GM12864 (cell line): Measurements from ENCODE around the gene PNPLA2.
A peak's percentile ranks its signal among the peaks of the same experiment; 100 is the strongest.

Experiments
- DNase-seq: peaks from one replicate; pipeline ENCODE4 v3.0.0-alpha.2; 2011; ENCODE audit warnings: low read depth
- H3K4me3 ChIP-seq: 2 replicates; pipeline ENCODE4 v1.5.1; 2011; ENCODE audit warnings: mild to moderate bottlenecking, low read depth, low read length, control low read depth
- CTCF ChIP-seq: IDR thresholded peaks from 2 replicates; pipeline ENCODE4 v1.5.1; 2011; ENCODE audit warnings: low read depth, mild to moderate bottlenecking, moderate library complexity, low read length, control low read depth, inconsistent platforms; ENCODE audit errors: missing control alignments

Gene PNPLA2

GRCh38 chr11:818396-819128 is at the start of gene PNPLA2:
Gene PNPLA2 (plus strand): TSS chr11:818914. CDS start chr11:819719, 805 bp downstream.
- no peak for TF ChIP-seq CTCF
- H3K4me3 ChIP-seq, result peak within 1 kb of the TSS; percentile 86
- no peak for DNase-seq

DNA sequence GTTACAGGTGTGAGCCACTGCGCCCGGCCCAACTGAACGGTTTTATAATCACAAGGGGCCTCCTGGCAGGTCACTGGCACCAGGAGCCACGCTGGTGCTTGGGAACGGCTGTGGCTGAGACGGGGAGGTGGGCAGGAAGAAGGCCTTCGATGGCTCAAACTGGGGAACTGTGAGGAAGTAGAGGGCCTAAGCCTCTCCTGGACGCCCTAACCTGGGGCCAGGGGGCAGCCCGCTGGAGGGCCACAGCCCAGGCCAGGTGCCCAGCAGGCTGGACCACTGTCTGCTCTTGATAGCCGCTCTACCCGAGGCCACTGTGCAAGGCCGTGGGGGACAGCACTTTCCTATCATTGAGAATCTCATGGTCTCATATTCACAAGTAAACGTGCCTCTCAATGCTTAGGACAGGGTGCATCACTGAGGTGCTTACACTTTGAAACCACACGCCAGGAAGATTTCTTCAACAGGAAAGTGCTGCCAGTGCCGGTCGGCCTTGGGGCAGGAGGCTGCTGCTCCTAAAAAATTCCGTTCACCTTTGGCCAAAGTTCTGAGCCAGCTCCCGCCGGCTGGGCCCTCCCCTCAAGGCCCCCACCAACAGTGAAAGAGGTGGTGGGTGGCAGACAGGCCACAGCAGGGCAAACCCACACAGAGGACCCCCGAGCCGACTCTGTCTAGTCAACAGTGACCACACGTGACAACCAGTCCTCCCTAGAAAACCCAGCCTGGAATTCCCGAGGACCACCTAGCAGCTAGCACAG is 48.6 kb upstream of the PNPLA2 start:
- TF ChIP-seq CTCF, result no peak
- H3K4me3 ChIP-seq, result no peak overlapping the region
- DNase-seq, result no peak

GRCh38 chr11:770642-771616 is 47.8 kb upstream of the PNPLA2 start:
- no peak for TF ChIP-seq CTCF
- H3K4me3 ChIP-seq, result no peak overlapping the region
- DNase-seq, result no peak

- H3K4me3 ChIP-seq, result no peak overlapping the region
- DNase-seq, result no peak
- TF ChIP-seq CTCF, result no peak
Measured at GRCh38 chr11:771617-772204, 47.0 kb upstream of the PNPLA2 start.

GRCh38 chr11:772429-773390 is 46.0 kb upstream of the PNPLA2 start:
- no peak for TF ChIP-seq CTCF
- no peak for DNase-seq
- H3K4me3 ChIP-seq, result no peak overlapping the region
